ENCODE results near the gene CTDSPL. TPM values are rescaled to one million over a fixed set of nuclear protein-coding genes. Genes with fewer than 3 reads are reported as not detected.
A peak's percentile ranks its signal among the peaks of the same experiment; 100 is the strongest.
"Not testable (repeated sequence)": the region's sequence is repeated elsewhere in the genome, so short reads cannot be mapped to it uniquely, and the experiment has no call there.

The CTDSPL gene
- total RNA-seq, 1 donor from 2014 or later = 20.4 TPM

DNA sequence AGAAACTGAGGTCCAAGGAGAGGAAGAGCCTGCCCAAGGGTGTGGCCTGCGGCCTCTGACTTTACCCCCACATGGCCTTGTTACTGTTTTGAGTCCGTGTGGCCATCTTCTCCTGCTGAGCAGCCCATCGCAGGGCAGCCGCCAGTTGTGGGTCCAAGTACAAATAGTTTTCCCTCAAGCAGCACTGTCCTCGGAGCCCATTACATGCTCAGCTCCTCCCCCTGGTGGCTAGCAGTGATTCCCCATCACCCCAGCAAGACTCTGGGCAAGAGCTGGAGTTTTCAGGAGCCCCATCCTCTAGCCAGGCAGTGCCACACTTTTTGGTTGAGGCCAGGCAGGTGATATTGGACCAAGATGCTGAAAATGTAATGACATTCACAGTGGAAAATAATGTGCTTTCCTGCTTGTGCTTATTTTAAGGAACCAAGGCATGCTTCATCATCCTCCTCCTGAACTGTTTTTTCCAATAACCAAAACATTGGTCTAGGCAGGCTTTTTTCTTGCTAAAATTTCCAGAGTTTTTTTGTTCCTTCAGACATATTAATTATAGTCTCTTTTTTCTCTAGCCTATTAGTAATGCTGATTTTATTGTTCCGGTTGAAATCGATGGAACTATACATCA is 105.7 kb downstream of the CTDSPL start:
- Histone ChIP-seq H3K27ac (ENCODE audit: low read depth, low read length) (no peak overlapping the region), H3K27me3 (ENCODE audit: control insufficient read depth in 3 of 3, insufficient read depth in 3 of 3, low read length in 3 of 3) (no peaks in the 10 kb centered on the region), H3K9me3 (ENCODE audit: control insufficient read depth in 3 of 3, low read length in 3 of 3) (no peaks in the 10 kb centered on the region), H3K36me3 (ENCODE audit: control insufficient read depth in 3 of 3, insufficient read depth in 3 of 3, low read length in 3 of 3) (peaks cover 0 to 11% (median 2%) of the 10 kb centered on the region in 3 donors), H3K9ac (ENCODE audit: low read depth in 1 of 3, low read length in 3 of 3) (no peak overlapping the region), H3K4me1 (ENCODE audit: control insufficient read depth in 3 of 3, insufficient read depth in 3 of 3, low read length in 3 of 3) (peaks cover 20 to 32% (median 30%) of the 10 kb centered on the region in 3 donors), H3K4me3 (ENCODE audit: low read length in 3 of 3) (no peak overlapping the region)

DNA sequence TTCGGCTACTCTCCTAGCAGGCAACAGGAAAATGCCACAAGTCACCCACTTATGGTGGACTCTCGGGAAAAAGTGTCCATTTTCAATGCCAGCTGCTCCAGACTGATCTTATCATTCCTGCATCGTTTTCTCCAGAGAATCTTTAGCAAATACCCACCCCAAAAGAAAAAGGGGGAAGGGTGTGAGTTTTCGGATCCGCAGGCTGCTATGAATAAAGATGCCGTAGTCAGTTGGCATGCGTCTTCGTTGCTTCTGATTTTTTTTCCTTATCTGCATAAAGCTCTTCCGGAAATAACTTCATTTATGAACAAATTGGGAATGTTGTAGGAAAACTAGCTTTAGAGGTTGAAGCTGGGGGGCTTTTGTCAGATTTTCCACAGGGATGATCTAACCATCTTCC is 106.5 kb downstream of the CTDSPL start:
- Histone ChIP-seq H3K27ac (ENCODE audit: low read depth, low read length) (no peak overlapping the region), H3K9me3 (ENCODE audit: control insufficient read depth in 3 of 3, low read length in 3 of 3) (no peaks in the 10 kb centered on the region), H3K27me3 (ENCODE audit: control insufficient read depth in 3 of 3, insufficient read depth in 3 of 3, low read length in 3 of 3) (no peaks in the 10 kb centered on the region), H3K36me3 (ENCODE audit: control insufficient read depth in 3 of 3, insufficient read depth in 3 of 3, low read length in 3 of 3) (peaks cover 0 to 14% (median 4%) of the 10 kb centered on the region in 3 donors), H3K9ac (ENCODE audit: low read depth in 1 of 3, low read length in 3 of 3) (no peak overlapping the region), H3K4me3 (ENCODE audit: low read length in 3 of 3) (no peak overlapping the region), H3K4me1 (ENCODE audit: control insufficient read depth in 3 of 3, insufficient read depth in 3 of 3, low read length in 3 of 3) (peaks cover 20 to 27% (median 26%) of the 10 kb centered on the region in 3 donors)

- H3K9me3 ChIP-seq (ENCODE audit: control insufficient read depth in 3 of 3, low read length in 3 of 3) = no peaks in the 10 kb centered on the region
- peaks cover 0 to 16% (median 4%) of the 10 kb centered on the region in 3 donors for H3K36me3 ChIP-seq (ENCODE audit: control insufficient read depth in 3 of 3, insufficient read depth in 3 of 3, low read length in 3 of 3)
- no peak overlapping the region for H3K27ac ChIP-seq (ENCODE audit: low read depth, low read length)
- H3K4me3 ChIP-seq (ENCODE audit: low read length in 3 of 3) = no peak overlapping the region
- peak overlapping the region in 1 of 3 donors; percentile 50 for H3K9ac ChIP-seq (ENCODE audit: low read depth in 1 of 3, low read length in 3 of 3)
- H3K27me3 ChIP-seq (ENCODE audit: control insufficient read depth in 3 of 3, insufficient read depth in 3 of 3, low read length in 3 of 3) = no peaks in the 10 kb centered on the region
- H3K4me1 ChIP-seq (ENCODE audit: control insufficient read depth in 3 of 3, insufficient read depth in 3 of 3, low read length in 3 of 3) = peaks cover 20 to 25% (median 22%) of the 10 kb centered on the region in 3 donors
Observed at GRCh38 chr3:37968813-37969595, 107.3 kb downstream of the CTDSPL start.

GRCh38 chr3:37969596-37970100 is 108.0 kb downstream of the CTDSPL start:
- H3K36me3 ChIP-seq (ENCODE audit: control insufficient read depth in 3 of 3, insufficient read depth in 3 of 3, low read length in 3 of 3) = peaks cover 0 to 21% (median 4%) of the 10 kb centered on the region in 3 donors
- H3K4me3 ChIP-seq (ENCODE audit: low read length in 3 of 3) = no peak overlapping the region
- no peaks in the 10 kb centered on the region for H3K27me3 ChIP-seq (ENCODE audit: control insufficient read depth in 3 of 3, insufficient read depth in 3 of 3, low read length in 3 of 3)
- no peak overlapping the region for H3K27ac ChIP-seq (ENCODE audit: low read depth, low read length)
- peaks cover 19 to 21% (median 20%) of the 10 kb centered on the region in 3 donors for H3K4me1 ChIP-seq (ENCODE audit: control insufficient read depth in 3 of 3, insufficient read depth in 3 of 3, low read length in 3 of 3)
- H3K9me3 ChIP-seq (ENCODE audit: control insufficient read depth in 3 of 3, low read length in 3 of 3) = no peaks in the 10 kb centered on the region
- H3K9ac ChIP-seq (ENCODE audit: low read depth in 1 of 3, low read length in 3 of 3) = peak overlapping the region in 1 of 3 donors; percentile 50

- Histone ChIP-seq H3K27ac (ENCODE audit: low read depth, low read length) (no peak overlapping the region), H3K36me3 (ENCODE audit: control insufficient read depth in 3 of 3, insufficient read depth in 3 of 3, low read length in 3 of 3) (peaks cover 3 to 23% (median 7%) of the 10 kb centered on the region in 3 donors), H3K9ac (ENCODE audit: low read depth in 1 of 3, low read length in 3 of 3) (no peak overlapping the region), H3K4me3 (ENCODE audit: low read length in 3 of 3) (no peak overlapping the region), H3K27me3 (ENCODE audit: control insufficient read depth in 3 of 3, insufficient read depth in 3 of 3, low read length in 3 of 3) (no peaks in the 10 kb centered on the region), H3K9me3 (ENCODE audit: control insufficient read depth in 3 of 3, low read length in 3 of 3) (no peaks in the 10 kb centered on the region), H3K4me1 (ENCODE audit: control insufficient read depth in 3 of 3, insufficient read depth in 3 of 3, low read length in 3 of 3) (peaks cover 17 to 21% (median 20%) of the 10 kb centered on the region in 3 donors)
Observed at GRCh38 chr3:37970802-37971201, 109.1 kb downstream of the CTDSPL start.

GRCh38 chr3:37971467-37971866 is 109.8 kb downstream of the CTDSPL start:
- Histone ChIP-seq H3K9me3 (ENCODE audit: control insufficient read depth in 3 of 3, low read length in 3 of 3) (no peaks in the 10 kb centered on the region), H3K4me1 (ENCODE audit: control insufficient read depth in 3 of 3, insufficient read depth in 3 of 3, low read length in 3 of 3) (peaks cover 17 to 21% (median 20%) of the 10 kb centered on the region in 3 donors), H3K9ac (ENCODE audit: low read depth in 1 of 3, low read length in 3 of 3) (peak overlapping the region in 1 of 3 donors; percentile 16), H3K36me3 (ENCODE audit: control insufficient read depth in 3 of 3, insufficient read depth in 3 of 3, low read length in 3 of 3) (peaks cover 5 to 26% (median 8%) of the 10 kb centered on the region in 3 donors), H3K27ac (ENCODE audit: low read depth, low read length) (no peak overlapping the region), H3K4me3 (ENCODE audit: low read length in 3 of 3) (no peak overlapping the region), H3K27me3 (ENCODE audit: control insufficient read depth in 3 of 3, insufficient read depth in 3 of 3, low read length in 3 of 3) (no peaks in the 10 kb centered on the region)

- not testable (repeated sequence) for H3K9me3 ChIP-seq (ENCODE audit: control insufficient read depth in 3 of 3, low read length in 3 of 3); H3K9ac ChIP-seq (ENCODE audit: low read depth in 1 of 3, low read length in 3 of 3); H3K4me3 ChIP-seq (ENCODE audit: low read length in 3 of 3); H3K27me3 ChIP-seq (ENCODE audit: control insufficient read depth in 3 of 3, insufficient read depth in 3 of 3, low read length in 3 of 3); H3K27ac ChIP-seq (ENCODE audit: low read depth, low read length)
- H3K36me3 ChIP-seq (ENCODE audit: control insufficient read depth in 3 of 3, insufficient read depth in 3 of 3, low read length in 3 of 3) = peaks cover 5 to 29% (median 11%) of the 10 kb centered on the region in 3 donors
- H3K4me1 ChIP-seq (ENCODE audit: control insufficient read depth in 3 of 3, insufficient read depth in 3 of 3, low read length in 3 of 3) = peaks cover 16 to 19% (median 19%) of the 10 kb centered on the region in 3 donors
Observed at GRCh38 chr3:37972056-37972455, 110.4 kb downstream of the CTDSPL start.

DNA sequence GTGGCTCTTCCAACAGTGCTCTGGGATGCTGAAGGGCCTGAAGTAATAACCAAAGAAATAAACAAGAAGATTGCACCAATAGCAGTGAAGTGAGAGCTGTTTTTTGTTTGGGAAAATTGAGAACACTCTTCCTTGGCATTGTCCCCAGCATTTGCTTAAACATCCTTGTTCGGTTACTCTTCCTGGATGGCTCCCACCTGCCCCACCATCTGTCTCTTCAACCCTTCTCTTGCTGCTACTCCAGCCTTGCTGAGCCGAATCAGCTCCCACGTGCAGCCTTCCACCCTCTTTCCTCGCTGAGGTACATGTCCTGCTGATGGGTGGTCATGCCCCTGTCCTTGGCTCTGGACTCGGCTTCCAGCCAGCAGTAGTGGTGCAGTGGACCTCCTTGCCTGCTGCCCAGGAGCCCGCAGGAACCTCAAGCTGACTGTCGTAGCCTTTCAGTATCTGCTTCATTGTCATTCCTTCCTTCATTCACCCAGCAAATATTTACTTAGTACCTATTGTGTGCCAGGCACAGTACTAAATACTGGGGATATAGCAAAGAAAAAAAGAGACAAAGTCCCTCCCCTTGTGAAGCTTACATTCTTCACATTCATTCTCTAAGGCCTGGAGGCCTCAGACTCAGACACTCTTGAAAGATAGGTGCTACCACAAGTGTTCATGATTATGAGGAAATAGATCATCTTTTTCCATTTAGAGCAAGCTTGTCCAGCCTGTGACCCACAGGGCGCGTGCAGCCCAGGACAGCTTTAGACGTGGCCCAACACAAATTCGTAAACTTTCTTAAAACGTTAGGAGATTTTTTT is 111.8 kb downstream of the CTDSPL start:
- Histone ChIP-seq H3K36me3 (ENCODE audit: control insufficient read depth in 3 of 3, insufficient read depth in 3 of 3, low read length in 3 of 3) (peaks cover 5 to 29% (median 11%) of the 10 kb centered on the region in 3 donors), H3K27ac (ENCODE audit: low read depth, low read length) (no peak overlapping the region), H3K27me3 (ENCODE audit: control insufficient read depth in 3 of 3, insufficient read depth in 3 of 3, low read length in 3 of 3) (no peaks in the 10 kb centered on the region), H3K9me3 (ENCODE audit: control insufficient read depth in 3 of 3, low read length in 3 of 3) (no peaks in the 10 kb centered on the region), H3K4me3 (ENCODE audit: low read length in 3 of 3) (no peak overlapping the region), H3K9ac (ENCODE audit: low read depth in 1 of 3, low read length in 3 of 3) (no peak overlapping the region), H3K4me1 (ENCODE audit: control insufficient read depth in 3 of 3, insufficient read depth in 3 of 3, low read length in 3 of 3) (peaks cover 10 to 16% (median 14%) of the 10 kb centered on the region in 3 donors)

DNA sequence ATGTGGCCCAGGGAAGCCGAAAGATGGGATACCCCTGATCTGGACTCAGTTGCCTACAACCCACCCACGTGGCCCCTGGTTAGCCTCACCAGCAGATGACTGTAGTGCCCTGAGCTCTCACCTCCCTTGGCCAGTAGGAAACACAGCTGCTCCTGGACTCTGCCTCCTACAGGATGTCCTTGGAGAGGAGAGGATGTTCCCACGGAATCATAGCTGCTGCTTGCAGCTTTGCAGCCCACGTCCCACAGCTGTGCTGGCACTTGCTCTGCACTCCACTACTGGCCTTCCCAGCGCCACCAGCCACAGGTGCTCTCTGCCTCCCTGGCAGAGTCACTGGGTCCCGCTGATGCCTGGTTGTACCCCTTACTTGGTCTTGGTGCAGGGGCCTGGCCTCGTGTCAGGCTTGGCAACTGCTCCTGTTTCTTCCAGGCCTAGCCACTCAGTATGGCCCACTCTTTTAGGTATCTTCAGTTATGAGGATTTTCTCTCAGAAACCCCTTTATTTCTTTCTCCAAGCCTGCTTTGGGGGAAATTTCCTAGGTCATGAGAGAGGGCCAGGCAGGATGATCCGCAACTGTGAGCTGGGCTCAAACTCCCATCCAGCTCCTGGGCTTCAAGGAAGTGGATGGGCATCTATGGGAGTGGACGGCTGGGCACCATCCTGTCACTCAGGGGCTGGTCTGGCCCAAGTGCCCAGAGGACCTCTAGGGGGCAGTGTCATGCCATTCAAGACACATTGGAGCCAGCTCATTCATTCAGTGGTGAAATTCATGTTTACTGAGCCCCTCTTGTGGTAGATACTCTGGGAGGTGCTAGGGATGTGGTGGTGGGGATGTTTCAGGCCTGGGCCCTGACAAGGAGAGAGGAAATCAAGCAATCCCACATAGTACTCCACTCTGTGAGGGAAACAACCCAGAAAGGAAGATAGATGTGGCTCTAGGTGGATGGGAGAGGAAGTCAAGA is 112.7 kb downstream of the CTDSPL start:
- H3K9ac ChIP-seq (ENCODE audit: low read depth in 1 of 3, low read length in 3 of 3) = no peak overlapping the region
- peaks cover 5 to 29% (median 11%) of the 10 kb centered on the region in 3 donors for H3K36me3 ChIP-seq (ENCODE audit: control insufficient read depth in 3 of 3, insufficient read depth in 3 of 3, low read length in 3 of 3)
- H3K4me3 ChIP-seq (ENCODE audit: low read length in 3 of 3) = no peak overlapping the region
- no peaks in the 10 kb centered on the region for H3K27me3 ChIP-seq (ENCODE audit: control insufficient read depth in 3 of 3, insufficient read depth in 3 of 3, low read length in 3 of 3)
- no peak overlapping the region for H3K27ac ChIP-seq (ENCODE audit: low read depth, low read length)
- H3K4me1 ChIP-seq (ENCODE audit: control insufficient read depth in 3 of 3, insufficient read depth in 3 of 3, low read length in 3 of 3) = peaks cover 2 to 6% (median 5%) of the 10 kb centered on the region in 3 donors
- no peaks in the 10 kb centered on the region for H3K9me3 ChIP-seq (ENCODE audit: control insufficient read depth in 3 of 3, low read length in 3 of 3)
